ENCODE measurements around the gene KRT37. TPM values are rescaled to one million over a fixed set of nuclear protein-coding genes. Genes with fewer than 3 reads are reported as not detected.
"Not testable (repeated sequence)": the region's sequence is repeated elsewhere in the genome, so short reads cannot be mapped to it uniquely, and the experiment has no call there.

The KRT37 gene
- total RNA-seq, 1 experiment from 2014 or later, result not detected

- Histone ChIP-seq H3K27me3 (ENCODE audit: control insufficient read depth, insufficient read depth, low read length) (no peaks in the 10 kb centered on the region), H3K36me3 (replicated peaks; ENCODE audit: control insufficient read depth, insufficient read depth, low read length) (no peaks in the 10 kb centered on the region), H3K4me3 (ENCODE audit: insufficient read depth, low read depth, low read length) (no peak overlapping the region)
- DNase-seq, result no peak
These were observed 22.4 kb upstream of the KRT37 start for GRCh38 chr17:41446806-41447205.

- no peak for DNase-seq
- no peaks in the 10 kb centered on the region for H3K27me3 ChIP-seq (ENCODE audit: control insufficient read depth, insufficient read depth, low read length)
- H3K4me3 ChIP-seq (ENCODE audit: insufficient read depth, low read depth, low read length), result no peak overlapping the region
- no peaks in the 10 kb centered on the region for H3K36me3 ChIP-seq (replicated peaks; ENCODE audit: control insufficient read depth, insufficient read depth, low read length)
These were observed 20.3 kb upstream of the KRT37 start for GRCh38 chr17:41444640-41445039.

GRCh38 chr17:41444186-41444585, 19.8 kb upstream of the KRT37 start:
- Histone ChIP-seq H3K36me3 (replicated peaks; ENCODE audit: control insufficient read depth, insufficient read depth, low read length) (no peaks in the 10 kb centered on the region), H3K27me3 (ENCODE audit: control insufficient read depth, insufficient read depth, low read length) (no peaks in the 10 kb centered on the region), H3K4me3 (ENCODE audit: insufficient read depth, low read depth, low read length) (no peak overlapping the region)
- DNase-seq, result no peak

- H3K4me3 ChIP-seq (ENCODE audit: insufficient read depth, low read depth, low read length), result no peak overlapping the region
- DNase-seq, result no peak
- no peaks in the 10 kb centered on the region for H3K27me3 ChIP-seq (ENCODE audit: control insufficient read depth, insufficient read depth, low read length)
- H3K36me3 ChIP-seq (replicated peaks; ENCODE audit: control insufficient read depth, insufficient read depth, low read length), result no peaks in the 10 kb centered on the region
These were observed 18.4 kb upstream of the KRT37 start for GRCh38 chr17:41442739-41443138.

- H3K27me3 ChIP-seq (ENCODE audit: control insufficient read depth, insufficient read depth, low read length), result no peaks in the 10 kb centered on the region
- no peak within 1 kb of the TSS for H3K4me3 ChIP-seq (ENCODE audit: insufficient read depth, low read depth, low read length)
- no peaks in the 10 kb centered on the region for H3K36me3 ChIP-seq (replicated peaks; ENCODE audit: control insufficient read depth, insufficient read depth, low read length)
- DNase-seq, result no peak
These were observed 16.2 kb upstream of the KRT37 start, which contains the start of gene KRT38 for GRCh38 chr17:41440531-41441033. TSS of gene KRT38 (minus strand) at chr17:41440983. CDS start at chr17:41440921, 62 bp downstream.

GRCh38 chr17:41439375-41439774, 15.0 kb upstream of the KRT37 start:
- Histone ChIP-seq H3K36me3 (replicated peaks; ENCODE audit: control insufficient read depth, insufficient read depth, low read length) (no peaks in the 10 kb centered on the region), H3K27me3 (ENCODE audit: control insufficient read depth, insufficient read depth, low read length) (no peaks in the 10 kb centered on the region), H3K4me3 (ENCODE audit: insufficient read depth, low read depth, low read length) (no peak overlapping the region)
- no peak for DNase-seq

GRCh38 chr17:41437769-41438168, 13.4 kb upstream of the KRT37 start:
- no peaks in the 10 kb centered on the region for H3K36me3 ChIP-seq (replicated peaks; ENCODE audit: control insufficient read depth, insufficient read depth, low read length)
- H3K4me3 ChIP-seq (ENCODE audit: insufficient read depth, low read depth, low read length), result no peak overlapping the region
- DNase-seq, result no peak
- H3K27me3 ChIP-seq (ENCODE audit: control insufficient read depth, insufficient read depth, low read length), result no peaks in the 10 kb centered on the region

GRCh38 chr17:41437254-41437653, 12.9 kb upstream of the KRT37 start:
- H3K4me3 ChIP-seq (ENCODE audit: insufficient read depth, low read depth, low read length), result no peak overlapping the region
- no peaks in the 10 kb centered on the region for H3K27me3 ChIP-seq (ENCODE audit: control insufficient read depth, insufficient read depth, low read length)
- no peaks in the 10 kb centered on the region for H3K36me3 ChIP-seq (replicated peaks; ENCODE audit: control insufficient read depth, insufficient read depth, low read length)
- no peak for DNase-seq

GRCh38 chr17:41434415-41434814, 10.0 kb upstream of the KRT37 start:
- no peaks in the 10 kb centered on the region for H3K27me3 ChIP-seq (ENCODE audit: control insufficient read depth, insufficient read depth, low read length)
- no peak for DNase-seq
- H3K4me3 ChIP-seq (ENCODE audit: insufficient read depth, low read depth, low read length), result no peak overlapping the region
- no peaks in the 10 kb centered on the region for H3K36me3 ChIP-seq (replicated peaks; ENCODE audit: control insufficient read depth, insufficient read depth, low read length)

- Histone ChIP-seq H3K4me3 (ENCODE audit: insufficient read depth, low read depth, low read length) (no peak overlapping the region), H3K27me3 (ENCODE audit: control insufficient read depth, insufficient read depth, low read length) (no peaks in the 10 kb centered on the region), H3K36me3 (replicated peaks; ENCODE audit: control insufficient read depth, insufficient read depth, low read length) (no peaks in the 10 kb centered on the region)
- no peak for DNase-seq
These were observed 9.6 kb upstream of the KRT37 start for GRCh38 chr17:41434005-41434404.

- Histone ChIP-seq H3K4me3 (ENCODE audit: insufficient read depth, low read depth, low read length) (no peak overlapping the region), H3K27me3 (ENCODE audit: control insufficient read depth, insufficient read depth, low read length) (no peaks in the 10 kb centered on the region), H3K36me3 (replicated peaks; ENCODE audit: control insufficient read depth, insufficient read depth, low read length) (no peaks in the 10 kb centered on the region)
- DNase-seq, result no peak
These were observed 9.2 kb upstream of the KRT37 start for GRCh38 chr17:41433586-41433985.

- H3K27me3 ChIP-seq (ENCODE audit: control insufficient read depth, insufficient read depth, low read length); H3K36me3 ChIP-seq (replicated peaks; ENCODE audit: control insufficient read depth, insufficient read depth, low read length); H3K4me3 ChIP-seq (ENCODE audit: insufficient read depth, low read depth, low read length); DNase-seq: not testable (repeated sequence)
These were observed 6.0 kb upstream of the KRT37 start for GRCh38 chr17:41430376-41430775.

- Histone ChIP-seq H3K27me3 (ENCODE audit: control insufficient read depth, insufficient read depth, low read length) (no peaks in the 10 kb centered on the region), H3K4me3 (ENCODE audit: insufficient read depth, low read depth, low read length) (no peak overlapping the region), H3K36me3 (replicated peaks; ENCODE audit: control insufficient read depth, insufficient read depth, low read length) (no peaks in the 10 kb centered on the region)
- no peak for DNase-seq
These were observed 5.3 kb upstream of the KRT37 start for GRCh38 chr17:41429667-41430066.

GRCh38 chr17:41428591-41429291, 4.4 kb upstream of the KRT37 start:
- Histone ChIP-seq H3K4me3 (ENCODE audit: insufficient read depth, low read depth, low read length) (no peak overlapping the region), H3K27me3 (ENCODE audit: control insufficient read depth, insufficient read depth, low read length) (no peaks in the 10 kb centered on the region)
- peak; percentile 51 for DNase-seq

GRCh38 chr17:41422586-41422985, 1.8 kb downstream of the KRT37 start:
- H3K27me3 ChIP-seq (ENCODE audit: control insufficient read depth, insufficient read depth, low read length); H3K4me3 ChIP-seq (ENCODE audit: insufficient read depth, low read depth, low read length); H3K36me3 ChIP-seq (replicated peaks; ENCODE audit: control insufficient read depth, insufficient read depth, low read length); DNase-seq: not testable (repeated sequence)

More at GRCh38 chr17:41428591-41429291, 4.4 kb upstream of the KRT37 start:
- H3K36me3 ChIP-seq (replicated peaks; ENCODE audit: control insufficient read depth, insufficient read depth, low read length), result no peaks in the 10 kb centered on the region
